Activated T-cell treated with anti-CD3 and anti-CD28 coated beads for 4 hours (primary cell): ENCODE results near the gene DPEP1.

ENCODE experiments used
- DNase-seq: peaks from one replicate; pipeline ENCODE4 v3.0.0-alpha.2; 2020

The DPEP1 gene

GRCh38 chr16:89600427-89600826, 13.0 kb upstream of the DPEP1 start:
- no peak for DNase-seq

- no peak for DNase-seq
Observed at GRCh38 chr16:89600956-89601355, 12.5 kb upstream of the DPEP1 start.

- DNase-seq = no peak
Observed at GRCh38 chr16:89601906-89602272, 11.6 kb upstream of the DPEP1 start.

GRCh38 chr16:89602273-89602951, 11.0 kb upstream of the DPEP1 start:
- DNase-seq = peak; percentile 65

GRCh38 chr16:89602952-89603590, 10.4 kb upstream of the DPEP1 start:
- DNase-seq = no peak

- no peak for DNase-seq
Observed at GRCh38 chr16:89604764-89605163, 8.7 kb upstream of the DPEP1 start.

GRCh38 chr16:89605186-89605970, 8.1 kb upstream of the DPEP1 start:
- no peak for DNase-seq

GRCh38 chr16:89606006-89606405, 7.4 kb upstream of the DPEP1 start:
- DNase-seq = no peak

GRCh38 chr16:89607453-89607852, 6.0 kb upstream of the DPEP1 start:
- DNase-seq = no peak

- no peak for DNase-seq
Observed at GRCh38 chr16:89607937-89608740, 5.3 kb upstream of the DPEP1 start.

- no peak for DNase-seq
Observed at GRCh38 chr16:89610108-89610453, 3.4 kb upstream of the DPEP1 start.

GRCh38 chr16:89612415-89613166, 851 bp upstream of the DPEP1 start:
- no peak for DNase-seq

- DNase-seq = no peak
Observed at GRCh38 chr16:89613954-89614459, 565 bp downstream of the DPEP1 start.

- no peak for DNase-seq
Observed at GRCh38 chr16:89615176-89615575, 1.7 kb downstream of the DPEP1 start.

- DNase-seq = no peak
Observed at GRCh38 chr16:89615596-89616090, 2.2 kb downstream of the DPEP1 start.

GRCh38 chr16:89616623-89617022, 3.2 kb downstream of the DPEP1 start:
- no peak for DNase-seq

GRCh38 chr16:89617036-89617435, 3.6 kb downstream of the DPEP1 start:
- DNase-seq = no peak

- DNase-seq = no peak
Observed at GRCh38 chr16:89618109-89618998, 4.9 kb downstream of the DPEP1 start.

- DNase-seq = no peak
Observed at GRCh38 chr16:89619840-89620239, 6.4 kb downstream of the DPEP1 start.

GRCh38 chr16:89620406-89620841, 7.0 kb downstream of the DPEP1 start:
- no peak for DNase-seq

- DNase-seq = no peak
Observed at GRCh38 chr16:89621136-89621697, 7.8 kb downstream of the DPEP1 start.
